A549 (cell line): ENCODE measurements around the gene CDC37L1. TPM values are rescaled to one million over a fixed set of nuclear protein-coding genes. Genes with fewer than 3 reads are reported as not detected.

Experiments
- polyA plus RNA-seq, 4 experiments: library from polyadenylated mRNA; depleted of rRNA in 3 of 4; stranded (reverse); fragments of >200 nt; fragmentation: RNase III in 1 of 4; extraction: RNeasy Plus Mini Kit Qiagen cat#74134 plus additional on column Dnase treatment in 1 of 4; gene quantifications; 2 replicates in 3 of 4; 3 replicates in 1 of 4; pipeline ENCODE4 v1.2.3, GENCODE V29; 2011 to 2017

CDC37L1 gene
- polyA plus RNA-seq, 2 of the 4 experiments (the other 2 are of a cell fraction) = 9.5 to 16.2 TPM

Other genes with a start within 250 kb of the CDC37L1 start
- gene SLC1A1, start 189.1 kb upstream of the CDC37L1 start, polyA plus RNA-seq (2011; rRNA removed) = 1.3 and 2.0 TPM in 2 replicates
- gene SLC1A1, start 189.1 kb upstream of the CDC37L1 start, polyA plus RNA-seq (2017; fragmentation: RNase III; extraction: RNeasy Plus Mini Kit Qiagen cat#74134 plus additional on column Dnase treatment) = 0.63 to 0.82 TPM (median 0.66 TPM) in 3 replicates
- 13.2 and 13.5 TPM in 2 replicates for gene PLPP6, start 17.3 kb upstream of the CDC37L1 start, polyA plus RNA-seq (2011; rRNA removed)
- gene PLPP6, start 17.3 kb upstream of the CDC37L1 start, polyA plus RNA-seq (2017; fragmentation: RNase III; extraction: RNeasy Plus Mini Kit Qiagen cat#74134 plus additional on column Dnase treatment) = 8.8 to 11.2 TPM (median 11.2 TPM) in 3 replicates
- 5.9 and 6.6 TPM in 2 replicates for gene SPATA6L, start 13.1 kb upstream of the CDC37L1 start, polyA plus RNA-seq (2011; rRNA removed)
- gene SPATA6L, start 13.1 kb upstream of the CDC37L1 start, polyA plus RNA-seq (2017; fragmentation: RNase III; extraction: RNeasy Plus Mini Kit Qiagen cat#74134 plus additional on column Dnase treatment) = 0.99 to 1.6 TPM (median 1.2 TPM) in 3 replicates
- 70.4 and 83.0 TPM in 2 replicates for gene AK3, start 61.6 kb downstream of the CDC37L1 start, polyA plus RNA-seq (2011; rRNA removed)
- gene AK3, start 61.6 kb downstream of the CDC37L1 start, polyA plus RNA-seq (2017; fragmentation: RNase III; extraction: RNeasy Plus Mini Kit Qiagen cat#74134 plus additional on column Dnase treatment) = 42.6 to 51.0 TPM (median 49.0 TPM) in 3 replicates
- 25.5 and 26.7 TPM in 2 replicates for gene RCL1, start 113.4 kb downstream of the CDC37L1 start, polyA plus RNA-seq (2011; rRNA removed)
- gene RCL1, start 113.4 kb downstream of the CDC37L1 start, polyA plus RNA-seq (2017; fragmentation: RNase III; extraction: RNeasy Plus Mini Kit Qiagen cat#74134 plus additional on column Dnase treatment) = 27.5 to 30.0 TPM (median 29.4 TPM) in 3 replicates